K562 (cell line): ENCODE data around the gene UCKL1. TPM values are rescaled to one million over a fixed set of nuclear protein-coding genes. Genes with fewer than 3 reads are reported as not detected.
A peak's percentile ranks its signal among the peaks of the same experiment; 100 is the strongest.

ENCODE experiments used
- COPS2 ChIP-seq: fragments of 450-650 bp; conservative IDR thresholded peaks from 2 replicates; pipeline ENCODE4 v1.6.1; 2016; ENCODE audit warnings: mild to moderate bottlenecking, moderate library complexity
- FOXK1 ChIP-seq: sonication (generic); formaldehyde crosslinking; IDR thresholded peaks from 2 replicates; pipeline ENCODE4 v1.8.0; 2022; ENCODE audit warnings: missing genetic modification reagents, mild to moderate bottlenecking, borderline replicate concordance
- HDAC8 ChIP-seq: fragments of 450-650 bp; IDR thresholded peaks from 2 replicates; pipeline ENCODE4 v1.6.1; 2016; ENCODE audit warnings: mild to moderate bottlenecking, missing genetic modification characterization, moderate library complexity, missing compliant biosample characterization
- NFIC ChIP-seq: fragments of 450-650 bp; IDR thresholded peaks from 2 replicates; pipeline ENCODE4 v1.6.1; 2017; ENCODE audit warnings: mild to moderate bottlenecking, inconsistent platforms
- NR4A1 ChIP-seq, 2 experiments: fragments of 250-450 bp in 1 of 2; fragments of 450-650 bp in 1 of 2; sonication (Bioruptor Pico) in 1 of 2; IDR thresholded peaks; 2 replicates each; pipeline versions ENCODE4 v1.4.0 to v1.6.1; 2016 to 2020; ENCODE audit warnings: mild to moderate bottlenecking in 2 of 2, missing compliant biosample characterization in 1 of 2, missing genetic modification characterization in 1 of 2, moderate library complexity in 1 of 2
- PCBP1 ChIP-seq: fragments of 200-400 bp; formaldehyde crosslinking; IDR thresholded peaks from 2 replicates; pipeline ENCODE4 v1.6.1; 2018; ENCODE audit warnings: mild to moderate bottlenecking, low read depth, low read length; ENCODE audit not compliant: poor library complexity, severe bottlenecking
- RFX7 ChIP-seq: fragments of 250-450 bp; sonication (Bioruptor Pico); IDR thresholded peaks from 2 replicates; pipeline ENCODE4 v1.5.1; 2021; ENCODE audit warnings: mild to moderate bottlenecking
- SP2 ChIP-seq: IDR thresholded peaks from 2 replicates; pipeline ENCODE4 v1.6.1; 2011; ENCODE audit warnings: mild to moderate bottlenecking, low read depth, low read length, moderate library complexity; ENCODE audit not compliant: poor library complexity, severe bottlenecking; ENCODE audit errors: extremely low read depth
- ZNF311 ChIP-seq: fragments of 250-450 bp; sonication (Bioruptor Pico); IDR thresholded peaks from 2 replicates; pipeline ENCODE4 v1.4.0; 2020; ENCODE audit warnings: mild to moderate bottlenecking, moderate library complexity
- ZNF699 ChIP-seq: fragments of 250-450 bp; sonication (Bioruptor Pico); IDR thresholded peaks from 2 replicates; pipeline ENCODE4 v1.8.0; 2021; ENCODE audit warnings: mild to moderate bottlenecking, moderate library complexity; ENCODE audit not compliant: insufficient replicate concordance
- polyA plus RNA-seq, 8 experiments: library from polyadenylated mRNA; depleted of rRNA in 4 of 8; stranded (reverse) in 5 of 8; unstranded in 3 of 8; fragments of >200 nt; fragmentation: Nextera tagmentation in 2 of 8; fragmentation: Illumina TruSeq in 1 of 8; extraction: Ambion mirVana in 2 of 8; extraction: Trizol in 1 of 8; gene quantifications; 2 replicates each; pipeline versions ENCODE4 v1.2.1 to v1.2.3, GENCODE V29; 2011 to 2014; ENCODE audit warnings: inconsistent platforms in 1 of 8, missing spikeins in 1 of 8
- total RNA-seq, 7 experiments: library from RNA; depleted of rRNA in 6 of 7; stranded (reverse); fragments of >200 nt in 6 of 7; fragmentation: Illumina TruSeq in 2 of 7; extraction: Trizol in 2 of 7; gene quantifications; 2 replicates each; pipeline versions ENCODE4 v1.2.1 to v1.2.3, GENCODE V29; 2011 to 2021; ENCODE audit warnings: low replicate concordance in 1 of 7
- TF ChIP-seq, protein P1 (sequence below), 2 experiments: fragments of 450-650 bp; IDR thresholded peaks; 2 replicates each; pipeline ENCODE4 v1.6.1; 2018; ENCODE audit warnings: mild to moderate bottlenecking in 2 of 2, low read depth in 1 of 2; ENCODE audit not compliant: partially characterized antibody in 2 of 2
- TF ChIP-seq, protein P2 (sequence below): sonication (generic); formaldehyde crosslinking; IDR thresholded peaks from 2 replicates; pipeline ENCODE4 v1.8.0; 2022; ENCODE audit warnings: mild to moderate bottlenecking, low read depth, missing genetic modification reagents
- TF ChIP-seq, protein P3 (sequence below): fragments of 250-450 bp; sonication (Bioruptor Pico); IDR thresholded peaks from 2 replicates; pipeline ENCODE4 v1.4.0; 2020; ENCODE audit warnings: borderline replicate concordance
- TF ChIP-seq, protein P4 (sequence below): fragments of 450-650 bp; formaldehyde crosslinking; conservative IDR thresholded peaks from 2 replicates; pipeline ENCODE4 v1.4.0; 2022; ENCODE audit warnings: mild to moderate bottlenecking, missing genetic modification characterization
- TF ChIP-seq, protein P5 (sequence below): IDR thresholded peaks from 2 replicates; pipeline ENCODE4 v1.6.1; 2016; ENCODE audit warnings: missing genetic modification characterization, missing compliant biosample characterization

The UCKL1 gene
- total and polyA plus RNA-seq, 9 of the 15 experiments (the other 6 are each of a cell fraction or from before 2014, with no cell fraction given), result 3.1 to 52.8 (median 24.2) TPM

DNA sequence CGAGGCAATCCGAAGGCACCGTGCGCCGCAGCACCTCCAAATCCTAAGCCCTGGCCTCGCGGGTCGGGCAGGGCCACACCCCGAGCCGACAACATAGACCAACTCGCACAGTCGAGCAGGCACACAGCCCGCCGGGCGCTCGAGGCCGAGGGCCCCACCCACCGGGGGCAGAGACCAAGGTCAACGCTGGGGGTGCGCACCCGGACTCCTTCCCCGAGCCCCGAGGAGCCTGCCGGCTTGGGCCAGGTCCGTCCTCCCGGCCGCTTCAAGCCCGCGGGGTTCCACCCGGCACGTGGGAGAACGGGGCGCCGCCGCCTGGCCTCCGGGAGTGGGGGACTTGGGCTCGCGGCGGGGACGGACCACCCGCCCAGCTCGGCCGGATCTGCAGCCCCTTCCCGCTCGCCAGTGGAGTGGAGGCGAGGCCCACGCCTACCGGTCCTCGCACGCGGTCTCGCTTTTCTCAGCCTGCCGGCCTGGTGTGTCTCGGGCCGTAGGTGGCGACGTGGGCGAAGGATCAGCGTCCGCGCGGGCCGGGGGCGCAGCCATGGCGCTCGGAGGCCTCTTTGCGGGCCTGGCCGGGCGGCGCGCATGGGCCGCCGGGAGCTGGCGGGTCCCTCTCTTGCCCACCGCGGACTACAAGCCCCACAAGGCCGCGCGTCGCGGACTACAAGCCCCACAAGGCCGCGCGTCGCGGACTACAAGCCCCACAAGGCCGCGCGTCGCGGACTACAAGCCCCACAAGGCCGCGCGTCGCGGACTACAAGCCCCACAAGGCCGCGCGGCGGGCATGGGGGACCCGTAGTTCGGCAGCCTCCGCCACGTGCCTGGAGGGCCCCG, at the start of gene UCKL1 (continued):
- no peak for TF ChIP-seq ZNF699
- 0 out of 2 replicates have a peak, but pooled peaks have one; percentile 27 for TF ChIP-seq NFIC
- 0 out of 2 replicates have a peak, but pooled peaks have one; percentile 69 for TF ChIP-seq FOXK1
- TF ChIP-seq PCBP1, result peak; percentile 9
- TF ChIP-seq HDAC8 (tag), result 0 out of 2 replicates have a peak, but pooled peaks have one; percentile 54
- TF ChIP-seq, protein P1, sequence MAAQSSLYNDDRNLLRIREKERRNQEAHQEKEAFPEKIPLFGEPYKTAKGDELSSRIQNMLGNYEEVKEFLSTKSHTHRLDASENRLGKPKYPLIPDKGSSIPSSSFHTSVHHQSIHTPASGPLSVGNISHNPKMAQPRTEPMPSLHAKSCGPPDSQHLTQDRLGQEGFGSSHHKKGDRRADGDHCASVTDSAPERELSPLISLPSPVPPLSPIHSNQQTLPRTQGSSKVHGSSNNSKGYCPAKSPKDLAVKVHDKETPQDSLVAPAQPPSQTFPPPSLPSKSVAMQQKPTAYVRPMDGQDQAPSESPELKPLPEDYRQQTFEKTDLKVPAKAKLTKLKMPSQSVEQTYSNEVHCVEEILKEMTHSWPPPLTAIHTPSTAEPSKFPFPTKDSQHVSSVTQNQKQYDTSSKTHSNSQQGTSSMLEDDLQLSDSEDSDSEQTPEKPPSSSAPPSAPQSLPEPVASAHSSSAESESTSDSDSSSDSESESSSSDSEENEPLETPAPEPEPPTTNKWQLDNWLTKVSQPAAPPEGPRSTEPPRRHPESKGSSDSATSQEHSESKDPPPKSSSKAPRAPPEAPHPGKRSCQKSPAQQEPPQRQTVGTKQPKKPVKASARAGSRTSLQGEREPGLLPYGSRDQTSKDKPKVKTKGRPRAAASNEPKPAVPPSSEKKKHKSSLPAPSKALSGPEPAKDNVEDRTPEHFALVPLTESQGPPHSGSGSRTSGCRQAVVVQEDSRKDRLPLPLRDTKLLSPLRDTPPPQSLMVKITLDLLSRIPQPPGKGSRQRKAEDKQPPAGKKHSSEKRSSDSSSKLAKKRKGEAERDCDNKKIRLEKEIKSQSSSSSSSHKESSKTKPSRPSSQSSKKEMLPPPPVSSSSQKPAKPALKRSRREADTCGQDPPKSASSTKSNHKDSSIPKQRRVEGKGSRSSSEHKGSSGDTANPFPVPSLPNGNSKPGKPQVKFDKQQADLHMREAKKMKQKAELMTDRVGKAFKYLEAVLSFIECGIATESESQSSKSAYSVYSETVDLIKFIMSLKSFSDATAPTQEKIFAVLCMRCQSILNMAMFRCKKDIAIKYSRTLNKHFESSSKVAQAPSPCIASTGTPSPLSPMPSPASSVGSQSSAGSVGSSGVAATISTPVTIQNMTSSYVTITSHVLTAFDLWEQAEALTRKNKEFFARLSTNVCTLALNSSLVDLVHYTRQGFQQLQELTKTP (IDR thresholded peaks at IDR 0.05; ENCODE audit: low read depth in 1 of 2, partially characterized antibody in 2 of 2), result peak in 1 of 2 experiments; percentile 97
- TF ChIP-seq RFX7 (CRISPR knock-in tag), result no peak
- no peak for TF ChIP-seq COPS2
- TF ChIP-seq, protein P2, sequence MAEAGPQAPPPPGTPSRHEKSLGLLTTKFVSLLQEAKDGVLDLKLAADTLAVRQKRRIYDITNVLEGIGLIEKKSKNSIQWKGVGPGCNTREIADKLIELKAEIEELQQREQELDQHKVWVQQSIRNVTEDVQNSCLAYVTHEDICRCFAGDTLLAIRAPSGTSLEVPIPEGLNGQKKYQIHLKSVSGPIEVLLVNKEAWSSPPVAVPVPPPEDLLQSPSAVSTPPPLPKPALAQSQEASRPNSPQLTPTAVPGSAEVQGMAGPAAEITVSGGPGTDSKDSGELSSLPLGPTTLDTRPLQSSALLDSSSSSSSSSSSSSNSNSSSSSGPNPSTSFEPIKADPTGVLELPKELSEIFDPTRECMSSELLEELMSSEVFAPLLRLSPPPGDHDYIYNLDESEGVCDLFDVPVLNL (CRISPR knock-in tag), result peak; percentile 48
- peak; percentile 34; the same call in 1 of the 2 replicates for TF ChIP-seq NR4A1 (CRISPR knock-in tag; IDR thresholded peaks at IDR 0.05)
- no peak for TF ChIP-seq NR4A1 (tag; IDR thresholded peaks at IDR 0.05)
- TF ChIP-seq, protein P3, sequence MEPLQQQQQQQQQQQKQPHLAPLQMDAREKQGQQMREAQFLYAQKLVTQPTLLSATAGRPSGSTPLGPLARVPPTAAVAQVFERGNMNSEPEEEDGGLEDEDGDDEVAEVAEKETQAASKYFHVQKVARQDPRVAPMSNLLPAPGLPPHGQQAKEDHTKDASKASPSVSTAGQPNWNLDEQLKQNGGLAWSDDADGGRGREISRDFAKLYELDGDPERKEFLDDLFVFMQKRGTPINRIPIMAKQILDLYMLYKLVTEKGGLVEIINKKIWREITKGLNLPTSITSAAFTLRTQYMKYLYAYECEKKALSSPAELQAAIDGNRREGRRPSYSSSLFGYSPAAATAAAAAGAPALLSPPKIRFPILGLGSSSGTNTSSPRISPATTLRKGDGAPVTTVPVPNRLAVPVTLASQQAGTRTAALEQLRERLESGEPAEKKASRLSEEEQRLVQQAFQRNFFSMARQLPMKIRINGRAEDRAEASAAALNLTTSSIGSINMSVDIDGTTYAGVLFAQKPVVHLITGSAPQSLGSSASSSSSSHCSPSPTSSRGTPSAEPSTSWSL (CRISPR knock-in tag), result no peak
- TF ChIP-seq, protein P4, sequence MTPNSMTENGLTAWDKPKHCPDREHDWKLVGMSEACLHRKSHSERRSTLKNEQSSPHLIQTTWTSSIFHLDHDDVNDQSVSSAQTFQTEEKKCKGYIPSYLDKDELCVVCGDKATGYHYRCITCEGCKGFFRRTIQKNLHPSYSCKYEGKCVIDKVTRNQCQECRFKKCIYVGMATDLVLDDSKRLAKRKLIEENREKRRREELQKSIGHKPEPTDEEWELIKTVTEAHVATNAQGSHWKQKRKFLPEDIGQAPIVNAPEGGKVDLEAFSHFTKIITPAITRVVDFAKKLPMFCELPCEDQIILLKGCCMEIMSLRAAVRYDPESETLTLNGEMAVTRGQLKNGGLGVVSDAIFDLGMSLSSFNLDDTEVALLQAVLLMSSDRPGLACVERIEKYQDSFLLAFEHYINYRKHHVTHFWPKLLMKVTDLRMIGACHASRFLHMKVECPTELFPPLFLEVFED (CRISPR knock-in tag), result no peak
- no peak for TF ChIP-seq SP2
- TF ChIP-seq, protein P5, sequence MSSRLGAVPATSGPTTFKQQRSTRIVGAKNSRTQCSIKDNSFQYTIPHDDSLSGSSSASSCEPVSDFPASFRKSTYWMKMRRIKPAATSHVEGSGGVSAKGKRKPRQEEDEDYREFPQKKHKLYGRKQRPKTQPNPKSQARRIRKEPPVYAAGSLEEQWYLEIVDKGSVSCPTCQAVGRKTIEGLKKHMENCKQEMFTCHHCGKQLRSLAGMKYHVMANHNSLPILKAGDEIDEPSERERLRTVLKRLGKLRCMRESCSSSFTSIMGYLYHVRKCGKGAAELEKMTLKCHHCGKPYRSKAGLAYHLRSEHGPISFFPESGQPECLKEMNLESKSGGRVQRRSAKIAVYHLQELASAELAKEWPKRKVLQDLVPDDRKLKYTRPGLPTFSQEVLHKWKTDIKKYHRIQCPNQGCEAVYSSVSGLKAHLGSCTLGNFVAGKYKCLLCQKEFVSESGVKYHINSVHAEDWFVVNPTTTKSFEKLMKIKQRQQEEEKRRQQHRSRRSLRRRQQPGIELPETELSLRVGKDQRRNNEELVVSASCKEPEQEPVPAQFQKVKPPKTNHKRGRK (tag), result no peak
- peak; percentile 51; the same call in 1 of the 2 replicates for TF ChIP-seq ZNF311 (CRISPR knock-in tag)
